H1 (cell line): ENCODE results near the gene DPY30. TPM values are rescaled to one million over a fixed set of nuclear protein-coding genes. Genes with fewer than 3 reads are reported as not detected.
A peak's percentile ranks its signal among the peaks of the same experiment; 100 is the strongest.

ENCODE experiments used
- CTCF ChIA-PET: fragments of 300-600 bp; sonication (Branson Sonifier 250); formaldehyde crosslinking; loops from one replicate; lab custom pipeline; 2021; ENCODE audit not compliant: partially characterized antibody; lab: Charles Lee
- POLR2A ChIA-PET: fragments of 300-600 bp; sonication (Branson Sonifier 250); formaldehyde crosslinking; loops from one replicate; lab custom pipeline; 2021; ENCODE audit warnings: inconsistent platforms; ENCODE audit not compliant: partially characterized antibody; lab: Charles Lee
- DNase-seq, 2 experiments: peaks; one replicate each; pipeline versions ENCODE4 v3.0.0 to v3.0.0-alpha.2; 2010 to 2022; ENCODE audit warnings: low spot score in 2 of 2, low read depth in 1 of 2, mixed read lengths in 1 of 2
- FAIRE-seq: peaks from 2 replicates; lab custom pipeline; 2011; peaks lifted over from hg19 to GRCh38; lab: Jason Lieb, UNC
- H2AFZ ChIP-seq: 2 replicates; pipeline ENCODE4 v1.8.1; 2012; ENCODE audit warnings: low read length, inconsistent platforms
- H2AK5ac ChIP-seq: 2 replicates; pipeline ENCODE4 v1.6.1; 2013; ENCODE audit warnings: low read depth, low read length
- H2BK120ac ChIP-seq: replicated peaks from 2 replicates; pipeline ENCODE3; 2013; ENCODE audit warnings: low read depth, low read length, inconsistent platforms
- H2BK12ac ChIP-seq: 2 replicates; pipeline ENCODE4 v1.6.1; 2013; ENCODE audit warnings: low read depth, low read length
- H2BK15ac ChIP-seq: 2 replicates; pipeline ENCODE4 v1.6.1; 2013; ENCODE audit warnings: low read length
- H2BK20ac ChIP-seq: 2 replicates; pipeline ENCODE4 v1.6.1; 2013; ENCODE audit warnings: low read length
- H2BK5ac ChIP-seq: 2 replicates; pipeline ENCODE4 v1.6.1; 2013; ENCODE audit warnings: low read depth, low read length
- H3K14ac ChIP-seq: 2 replicates; pipeline ENCODE4 v1.6.1; 2013; ENCODE audit warnings: inconsistent platforms; ENCODE audit not compliant: insufficient read length
- H3K18ac ChIP-seq: 2 replicates; pipeline ENCODE4 v1.6.1; 2013; ENCODE audit warnings: low read length; ENCODE audit errors: extremely low read depth
- H3K23ac ChIP-seq: 2 replicates; pipeline ENCODE4 v1.6.1; 2013; ENCODE audit warnings: inconsistent platforms; ENCODE audit not compliant: insufficient read length
- H3K23me2 ChIP-seq: 2 replicates; pipeline ENCODE4 v1.6.1; 2013; ENCODE audit warnings: low read depth, low read length
- H3K27ac ChIP-seq: 2 replicates; pipeline ENCODE4 v1.6.1; 2011; ENCODE audit warnings: low read depth, low read length, inconsistent platforms
- H3K27me3 ChIP-seq, 4 experiments: replicated peaks in 1 of 4; 1 replicate in 1 of 4; 2 replicates in 3 of 4; pipeline versions ENCODE4 v1.6.1 to v1.8.1; 2011 to 2013; ENCODE audit warnings: low read length in 3 of 4, mild to moderate bottlenecking in 3 of 4, inconsistent platforms in 2 of 4, mixed read lengths in 2 of 4, moderate library complexity in 1 of 4; ENCODE audit not compliant: control insufficient read depth in 3 of 4, insufficient read depth in 3 of 4; ENCODE audit errors: extremely low read depth in 1 of 4
- H3K36me3 ChIP-seq, 4 experiments: 2 replicates each; pipeline versions ENCODE4 v1.6.1 to v1.8.1; 2011 to 2013; ENCODE audit warnings: mild to moderate bottlenecking in 4 of 4, low read length in 3 of 4, moderate library complexity in 2 of 4, control low read depth in 1 of 4, inconsistent platforms in 1 of 4; ENCODE audit not compliant: insufficient read depth in 4 of 4, control insufficient read depth in 2 of 4
- H3K4ac ChIP-seq: replicated peaks from 2 replicates; pipeline ENCODE3; 2013; ENCODE audit warnings: low read length, low read depth, mixed read lengths, inconsistent platforms; ENCODE audit not compliant: insufficient read length
- H3K4me1 ChIP-seq, 4 experiments: replicated peaks in 1 of 4; 1 replicate in 1 of 4; 2 replicates in 3 of 4; pipeline versions ENCODE4 v1.6.1 to v1.8.1; 2011 to 2013; ENCODE audit warnings: low read length in 3 of 4, inconsistent platforms in 2 of 4, mixed read lengths in 1 of 4; ENCODE audit not compliant: insufficient read depth in 4 of 4, control insufficient read depth in 3 of 4
- H3K4me2 ChIP-seq, 2 experiments: 2 replicates each; pipeline versions ENCODE4 v1.6.1 to v1.8.1; 2011 to 2013; ENCODE audit warnings: low read depth in 2 of 2, low read length in 2 of 2, control low read depth in 1 of 2, inconsistent platforms in 1 of 2, mild to moderate bottlenecking in 1 of 2; ENCODE audit not compliant: insufficient read depth in 1 of 2
- H3K4me3 ChIP-seq, 4 experiments: fragments of 200-600, 300-600 bp in 1 of 4; sonication (generic), shearing (Covaris generic), sonication (Bioruptor Twin) in 1 of 4; 2 replicates each; pipeline versions ENCODE4 v1.5.1 to v1.8.1; 2011 to 2016; ENCODE audit warnings: low read length in 4 of 4, low read depth in 3 of 4, control low read depth in 2 of 4, inconsistent platforms in 2 of 4, mild to moderate bottlenecking in 2 of 4, mixed read lengths in 1 of 4, moderate library complexity in 1 of 4; ENCODE audit not compliant: insufficient read depth in 2 of 4; ENCODE audit errors: extremely low read depth in 1 of 4
- H3K56ac ChIP-seq: replicated peaks from 2 replicates; pipeline ENCODE3; 2013; ENCODE audit warnings: low read depth, mild to moderate bottlenecking, mixed read lengths, low read length, inconsistent platforms; ENCODE audit not compliant: insufficient read length
- H3K79me1 ChIP-seq: 2 replicates; pipeline ENCODE4 v1.6.1; 2013; ENCODE audit warnings: low read depth, low read length, control low read depth
- H3K79me2 ChIP-seq, 2 experiments: 2 replicates each; pipeline versions ENCODE4 v1.6.1 to v1.8.1; 2012 to 2013; ENCODE audit warnings: low read length in 2 of 2, mild to moderate bottlenecking in 2 of 2, inconsistent platforms in 1 of 2; ENCODE audit not compliant: insufficient read depth in 2 of 2, control insufficient read depth in 1 of 2
- H3K9ac ChIP-seq, 4 experiments: replicated peaks in 1 of 4; 1 replicate in 1 of 4; 2 replicates in 3 of 4; pipeline versions ENCODE4 v1.6.1 to v1.8.1; 2011 to 2013; ENCODE audit warnings: low read depth in 3 of 4, low read length in 3 of 4, control low read depth in 2 of 4, mild to moderate bottlenecking in 2 of 4, moderate library complexity in 2 of 4, inconsistent platforms in 1 of 4; ENCODE audit errors: extremely low read depth in 1 of 4
- H3K9me3 ChIP-seq, 2 experiments: 2 replicates each; pipeline versions ENCODE4 v1.6.1 to v1.8.1; 2012 to 2013; ENCODE audit warnings: mild to moderate bottlenecking in 2 of 2, moderate library complexity in 2 of 2, control low read depth in 1 of 2, inconsistent platforms in 1 of 2, low read depth in 1 of 2, low read length in 1 of 2, mixed read lengths in 1 of 2; ENCODE audit not compliant: insufficient read depth in 2 of 2
- H4K20me1 ChIP-seq, 2 experiments: replicated peaks in 1 of 2; 2 replicates each; pipeline versions ENCODE3 to v1.8.1; 2011 to 2013; ENCODE audit warnings: inconsistent platforms in 2 of 2, low read length in 2 of 2, mild to moderate bottlenecking in 1 of 2; ENCODE audit not compliant: insufficient read depth in 2 of 2, control insufficient read depth in 1 of 2
- H4K5ac ChIP-seq: 2 replicates; pipeline ENCODE4 v1.6.1; 2013; ENCODE audit warnings: low read length, low read depth, mixed read lengths, inconsistent platforms; ENCODE audit not compliant: insufficient read length
- H4K8ac ChIP-seq: 2 replicates; pipeline ENCODE4 v1.8.0; 2013; ENCODE audit warnings: mild to moderate bottlenecking, moderate library complexity, low read length, inconsistent platforms; ENCODE audit not compliant: insufficient read depth; ENCODE audit errors: extremely low read depth
- H4K91ac ChIP-seq: replicated peaks from 2 replicates; pipeline ENCODE3; 2013; ENCODE audit warnings: low read length, mixed read lengths, inconsistent platforms; ENCODE audit not compliant: insufficient read length
- EZH2 ChIP-seq: fragments of 200-600 bp; sonication (generic); IDR thresholded peaks from 2 replicates; pipeline ENCODE4 v1.7.1; 2012; ENCODE audit warnings: low read depth, mild to moderate bottlenecking, moderate library complexity, low read length, inconsistent platforms; ENCODE audit not compliant: severe bottlenecking
- RFX5 ChIP-seq: IDR thresholded peaks from 2 replicates; pipeline ENCODE4 v1.6.1; 2011; ENCODE audit warnings: low read depth, low read length, improper control_type of control experiment, borderline replicate concordance
- TAF7 ChIP-seq: optimal IDR thresholded peaks from 2 replicates; pipeline ENCODE3; 2011; ENCODE audit warnings: low read depth, mild to moderate bottlenecking, inconsistent platforms, low read length, moderate library complexity, borderline replicate concordance
- WGBS, 2 experiments: shearing (Covaris generic) in 1 of 2; methylation state at CpG; one replicate each; pipeline versions ENCODE4 v1.1.6 to v1.1.7; 2013 to 2015; ENCODE audit warnings: low lambda C conversion rate in 2 of 2, mixed read lengths in 2 of 2, inconsistent platforms in 1 of 2, low coverage in 1 of 2, missing lambda C conversion rate in 1 of 2; ENCODE audit not compliant: insufficient replicate concordance in 2 of 2, insufficient coverage in 1 of 2, insufficient read length in 1 of 2; ENCODE audit errors: extremely low coverage in 1 of 2, missing lambda C conversion rate in 1 of 2; 5-methylcytosine and 5-hydroxymethylcytosine counted together
- polyA plus RNA-seq, 7 experiments: library from polyadenylated mRNA; depleted of rRNA in 3 of 7; stranded (reverse) in 5 of 7; unstranded in 2 of 7; fragments of >200 nt in 5 of 7; fragments of 200-250 nt in 2 of 7; gene quantifications; 1 replicate in 5 of 7; 2 replicates in 1 of 7; 4 replicates in 1 of 7; pipeline versions ENCODE4 v1.2.1 to v1.2.3, GENCODE V29; 2011 to 2013; ENCODE audit warnings: missing spikeins in 2 of 7, mixed read lengths in 2 of 7
- total RNA-seq: library from RNA; stranded (reverse); fragmentation: NEBNext Ultra II Directional; extraction: Animal tissue kit (Norgen Biotek cat#: 25700); gene quantifications from 2 replicates; pipeline ENCODE4 v1.2.1, GENCODE V29; 2021

DPY30 gene
- total and polyA plus RNA-seq, 2 of the 8 experiments (the other 6 are each of a cell fraction or from before 2014, with no cell fraction given), result 139 to 157 TPM

- H2BK20ac ChIP-seq, result no peak overlapping the region
- ChIA-PET POLR2A (no interaction called here), CTCF (interaction anchor here (0.6 kb wide), 1 partner anchor 13 kb away, joined by 3 read pairs; no protein-coding TSS in a partner anchor)
- no peak overlapping the region for H3K9ac ChIP-seq
- no peaks in the 10 kb centered on the region for H3K23me2 ChIP-seq
- H3K4ac ChIP-seq, result no peak overlapping the region
- H3K27me3 ChIP-seq, result no peaks in the 10 kb centered on the region
- peaks cover 3% of the 10 kb centered on the region in 2 experiments for H4K20me1 ChIP-seq
- H3K79me1 ChIP-seq, result peaks cover 5% of the 10 kb centered on the region
- H3K56ac ChIP-seq, result no peak overlapping the region
- FAIRE-seq (peak; percentile 42), DNase-seq (no peak)
- no peak overlapping the region for H3K4me3 ChIP-seq
- H2BK15ac ChIP-seq, result no peak overlapping the region
- no peak overlapping the region for H2AFZ ChIP-seq
- H3K36me3 ChIP-seq, result no peaks in the 10 kb centered on the region
- H2AK5ac ChIP-seq, result no peak overlapping the region
- H4K5ac ChIP-seq, result no peak overlapping the region
- no peak overlapping the region for H3K23ac ChIP-seq
- no peak overlapping the region for H3K18ac ChIP-seq
- H2BK120ac ChIP-seq, result no peak overlapping the region
- no peak overlapping the region for H2BK12ac ChIP-seq
- H3K79me2 ChIP-seq, result peaks cover 0 to 82% of the 10 kb centered on the region in 2 experiments; a peak in 3 of 4 replicates
- no peak overlapping the region for H3K4me2 ChIP-seq
- WGBS, 2 experiments, result 89% methylated on average over 6 of the region's 6 CpGs; no CpG with 5 or more reads in 1 of the 2 experiments
- H4K91ac ChIP-seq, result no peak overlapping the region
- H4K8ac ChIP-seq, result no peak overlapping the region
- no peak overlapping the region for H2BK5ac ChIP-seq
- no peak overlapping the region for H3K27ac ChIP-seq
- TF ChIP-seq RFX5, result peak; percentile 83
- TF ChIP-seq TAF7, result no peak
- no peak for TF ChIP-seq EZH2
- no peak overlapping the region for H3K14ac ChIP-seq
- H3K4me1 ChIP-seq, result no peaks in the 10 kb centered on the region; a peak in 2 of 7 replicates
- H3K9me3 ChIP-seq, result no peaks in the 10 kb centered on the region
Measured at GRCh38 chr2:31980674-31981356, 58.8 kb downstream of the DPY30 start.
